ENCODE results near the gene SHISA6. TPM values are rescaled to one million over a fixed set of nuclear protein-coding genes. Genes with fewer than 3 reads are reported as not detected.
"Not testable (repeated sequence)": the region's sequence is repeated elsewhere in the genome, so short reads cannot be mapped to it uniquely, and the experiment has no call there.

SHISA6 gene
- total RNA-seq, 1 experiment from 2014 or later = 40.0 TPM

GRCh38 chr17:11308531-11308930, 67.5 kb downstream of the SHISA6 start:
- TF ChIP-seq EZH2 (IDR thresholded peaks at IDR 0.05; ENCODE audit: borderline replicate concordance, low read depth, low read length, poor library complexity, severe bottlenecking) = no peak
- TF ChIP-seq CTCF (conservative IDR thresholded peaks at IDR 0.05; ENCODE audit: low read depth, low read length) = no peak
- H3K36me3 ChIP-seq (ENCODE audit: insufficient read depth, low read length, poor library complexity, severe bottlenecking) = no peaks in the 10 kb centered on the region
- DNase-seq (ENCODE audit: low spot score) = no peak
- no peak overlapping the region for H3K4me3 ChIP-seq (ENCODE audit: low read depth, low read length, poor library complexity, severe bottlenecking)
- H3K27me3 ChIP-seq (replicated peaks; ENCODE audit: insufficient read depth, low read depth, low read length, poor library complexity) = no peaks in the 10 kb centered on the region
- no peak overlapping the region for H3K27ac ChIP-seq (ENCODE audit: low read depth, low read length, poor library complexity, severe bottlenecking)
- H3K9me3 ChIP-seq (ENCODE audit: low read depth, low read length, poor library complexity, severe bottlenecking) = no peaks in the 10 kb centered on the region
- intact Hi-C loops (cut with micrococcal nuclease; ENCODE audit: unreplicated experiment) = no loop called here
- no TSS peak for BruUV-seq (replicated peaks)
- ChIA-PET CTCF (no interaction called here), POLR2A (ENCODE audit: low non-redundant PET) (no interaction called here)
- H3K4me1 ChIP-seq (ENCODE audit: insufficient read depth, low read length, poor library complexity, severe bottlenecking) = peaks cover 3% of the 10 kb centered on the region

DNA sequence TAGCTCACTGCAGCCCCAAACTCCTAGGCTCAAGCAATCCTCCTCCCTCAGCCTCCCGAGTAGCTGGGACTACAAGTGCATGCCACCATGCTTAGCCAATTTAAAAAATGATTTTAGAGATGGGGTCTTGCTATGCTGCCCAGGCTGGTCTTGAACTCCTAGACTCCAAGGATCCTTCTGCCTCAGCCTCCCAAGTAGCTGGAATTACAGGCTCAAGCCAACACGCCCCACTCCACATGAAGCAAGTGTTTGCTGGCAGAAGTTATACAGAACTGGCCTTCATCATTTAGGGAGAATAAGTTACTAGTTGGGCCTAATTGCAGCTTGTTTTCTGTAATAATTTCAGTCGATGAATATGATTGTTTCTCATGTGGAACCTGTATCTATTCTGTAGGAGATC, 68.0 kb downstream of the SHISA6 start:
- CTCF ChIA-PET = no interaction called here

GRCh38 chr17:11309850-11310249, 68.8 kb downstream of the SHISA6 start:
- Histone ChIP-seq H3K4me1 (ENCODE audit: insufficient read depth, low read length, poor library complexity, severe bottlenecking) (peaks cover 3% of the 10 kb centered on the region), H3K9me3 (ENCODE audit: low read depth, low read length, poor library complexity, severe bottlenecking) (no peaks in the 10 kb centered on the region), H3K36me3 (ENCODE audit: insufficient read depth, low read length, poor library complexity, severe bottlenecking) (no peaks in the 10 kb centered on the region), H3K27ac (ENCODE audit: low read depth, low read length, poor library complexity, severe bottlenecking) (no peak overlapping the region), H3K27me3 (replicated peaks; ENCODE audit: insufficient read depth, low read depth, low read length, poor library complexity) (no peaks in the 10 kb centered on the region), H3K4me3 (ENCODE audit: low read depth, low read length, poor library complexity, severe bottlenecking) (no peak overlapping the region)
- BruUV-seq (replicated peaks) = no TSS peak
- ChIA-PET CTCF (interaction anchor here (0.6 kb wide), 1 partner anchor 57 kb away, joined by 3 read pairs; no protein-coding TSS in a partner anchor), POLR2A (ENCODE audit: low non-redundant PET) (interaction anchor here (0.6 kb wide), 1 partner anchor 205 kb away, joined by 25 read pairs; no protein-coding TSS in a partner anchor)
- intact Hi-C loops (cut with micrococcal nuclease; ENCODE audit: unreplicated experiment) = no loop called here
- TF ChIP-seq CTCF (conservative IDR thresholded peaks at IDR 0.05; ENCODE audit: low read depth, low read length) = no peak
- no peak for TF ChIP-seq EZH2 (IDR thresholded peaks at IDR 0.05; ENCODE audit: borderline replicate concordance, low read depth, low read length, poor library complexity, severe bottlenecking)
- no peak for DNase-seq (ENCODE audit: low spot score)

More for the DNA sequence above, 68.0 kb downstream of the SHISA6 start:
- POLR2A ChIA-PET (ENCODE audit: low non-redundant PET) = no interaction called here
- DNase-seq (ENCODE audit: low spot score) = no peak
- Histone ChIP-seq H3K27ac (ENCODE audit: low read depth, low read length, poor library complexity, severe bottlenecking) (no peak overlapping the region), H3K4me3 (ENCODE audit: low read depth, low read length, poor library complexity, severe bottlenecking) (no peak overlapping the region), H3K9me3 (ENCODE audit: low read depth, low read length, poor library complexity, severe bottlenecking) (no peaks in the 10 kb centered on the region), H3K27me3 (replicated peaks; ENCODE audit: insufficient read depth, low read depth, low read length, poor library complexity) (no peaks in the 10 kb centered on the region), H3K36me3 (ENCODE audit: insufficient read depth, low read length, poor library complexity, severe bottlenecking) (no peaks in the 10 kb centered on the region), H3K4me1 (ENCODE audit: insufficient read depth, low read length, poor library complexity, severe bottlenecking) (peaks cover 3% of the 10 kb centered on the region)
- no TSS peak for BruUV-seq (replicated peaks)
- intact Hi-C loops (cut with micrococcal nuclease; ENCODE audit: unreplicated experiment) = no loop called here
- TF ChIP-seq CTCF (conservative IDR thresholded peaks at IDR 0.05; ENCODE audit: low read depth, low read length) (no peak), EZH2 (IDR thresholded peaks at IDR 0.05; ENCODE audit: borderline replicate concordance, low read depth, low read length, poor library complexity, severe bottlenecking) (no peak)

DNA sequence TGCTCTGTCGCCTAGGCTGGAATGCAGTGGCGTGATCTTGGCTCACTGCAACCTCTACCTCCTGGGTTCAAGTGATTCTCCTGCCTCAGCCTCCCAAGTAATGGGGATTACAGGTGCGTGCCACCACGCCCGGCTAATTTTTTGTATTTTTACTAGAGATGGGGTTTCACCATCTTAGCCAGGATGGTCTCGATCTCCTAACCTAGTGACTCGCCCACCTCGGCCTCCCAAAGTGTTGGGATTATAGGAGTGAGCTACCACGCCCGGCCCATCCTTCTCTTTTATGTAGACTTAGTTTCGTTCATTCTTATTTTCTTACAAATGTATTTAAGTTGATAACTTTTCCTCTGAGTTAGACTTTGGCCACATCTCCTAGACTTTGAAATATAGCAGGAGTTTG, 75.4 kb downstream of the SHISA6 start:
- BruUV-seq (replicated peaks); H3K27me3 ChIP-seq (replicated peaks; ENCODE audit: insufficient read depth, low read depth, low read length, poor library complexity); H3K9me3 ChIP-seq (ENCODE audit: low read depth, low read length, poor library complexity, severe bottlenecking); DNase-seq (ENCODE audit: low spot score); H3K4me3 ChIP-seq (ENCODE audit: low read depth, low read length, poor library complexity, severe bottlenecking); CTCF ChIA-PET; POLR2A ChIA-PET (ENCODE audit: low non-redundant PET); intact Hi-C loops (cut with micrococcal nuclease; ENCODE audit: unreplicated experiment); H3K36me3 ChIP-seq (ENCODE audit: insufficient read depth, low read length, poor library complexity, severe bottlenecking); H3K27ac ChIP-seq (ENCODE audit: low read depth, low read length, poor library complexity, severe bottlenecking): not testable (repeated sequence)
- H3K4me1 ChIP-seq (ENCODE audit: insufficient read depth, low read length, poor library complexity, severe bottlenecking) = peaks cover 10% of the 10 kb centered on the region

Data from A673 (cell line).